GM19372 (cell line): Measurements from ENCODE around the gene EDNRB.
"Not testable (repeated sequence)": the region's sequence is repeated elsewhere in the genome, so short reads cannot be mapped to it uniquely, and the experiment has no call there.

Source experiments
- ATAC-seq: cut with Tn5 transposase; IDR thresholded peaks from one replicate; pipeline ENCODE4 v1.9.1; 2021; ENCODE audit warnings: mild to moderate bottlenecking, low read depth, moderate library complexity; ENCODE audit not compliant: unreplicated experiment

Gene EDNRB

DNA sequence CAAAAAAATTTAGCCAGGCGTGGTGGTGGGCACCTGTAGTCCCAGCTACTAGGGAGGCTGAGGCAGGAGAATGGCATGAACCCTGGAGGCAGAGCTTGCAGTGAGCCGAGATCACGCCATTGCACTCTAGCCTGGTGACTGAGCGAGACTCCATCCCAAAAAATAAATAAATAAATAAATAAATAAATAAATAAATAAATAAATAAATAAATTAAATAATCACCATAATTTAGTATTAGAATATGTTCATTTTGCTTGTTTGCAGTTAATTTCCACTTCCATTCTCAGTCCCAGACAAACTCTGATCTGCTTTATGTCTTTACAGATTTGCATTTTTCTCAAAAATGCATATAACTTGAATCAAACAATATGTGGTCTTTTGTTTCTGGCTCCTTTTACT, 70.6 kb downstream of the EDNRB start:
- not testable (repeated sequence) for ATAC-seq

DNA sequence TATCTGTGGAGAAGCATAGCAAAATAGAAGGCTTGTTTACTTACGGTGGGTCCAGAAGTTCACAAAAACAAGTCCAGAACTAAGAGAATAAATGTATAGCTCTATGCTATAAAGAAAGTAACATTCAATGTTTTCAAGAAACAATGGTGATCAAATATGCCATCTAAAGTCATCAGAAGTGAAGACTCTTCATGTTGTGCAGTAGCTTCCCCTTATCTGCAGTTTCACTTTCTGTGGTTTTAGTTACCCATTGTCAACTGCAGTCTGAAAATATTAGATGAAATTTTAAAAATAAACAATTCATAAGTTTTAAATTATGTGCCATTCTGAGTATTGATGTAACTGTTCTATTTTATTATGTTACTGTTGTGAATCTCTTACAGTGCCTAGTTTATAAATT, 72.5 kb downstream of the EDNRB start:
- ATAC-seq = peak; percentile 70
